GM19397 (cell line): ENCODE results near the gene EVPL.
"Not testable (repeated sequence)": the region's sequence is repeated elsewhere in the genome, so short reads cannot be mapped to it uniquely, and the experiment has no call there.

Source experiments
- ATAC-seq: cut with Tn5 transposase; IDR thresholded peaks from one replicate; pipeline ENCODE4 v1.9.1; 2021; ENCODE audit warnings: mild to moderate bottlenecking, moderate library complexity; ENCODE audit not compliant: unreplicated experiment

Gene EVPL

DNA sequence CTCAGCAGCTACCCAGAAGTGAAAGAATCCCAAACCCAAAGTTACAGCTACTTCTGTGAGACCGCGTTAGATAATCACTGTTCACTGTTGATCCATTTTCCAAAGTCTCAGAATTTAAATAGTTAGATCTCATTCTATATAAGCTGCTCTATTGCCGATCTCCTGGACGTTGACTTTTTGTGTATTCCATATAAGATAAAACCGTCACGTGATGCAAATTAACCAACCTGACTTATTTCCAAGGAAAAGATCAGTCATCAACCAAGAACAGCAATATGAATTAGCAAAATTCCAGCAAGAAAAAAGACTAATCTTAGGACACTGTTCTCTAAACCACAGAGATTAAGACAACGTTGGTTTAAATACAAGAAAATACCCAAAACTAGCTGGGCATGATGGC lies 56.5 kb downstream of the EVPL start:
- no peak for ATAC-seq

DNA sequence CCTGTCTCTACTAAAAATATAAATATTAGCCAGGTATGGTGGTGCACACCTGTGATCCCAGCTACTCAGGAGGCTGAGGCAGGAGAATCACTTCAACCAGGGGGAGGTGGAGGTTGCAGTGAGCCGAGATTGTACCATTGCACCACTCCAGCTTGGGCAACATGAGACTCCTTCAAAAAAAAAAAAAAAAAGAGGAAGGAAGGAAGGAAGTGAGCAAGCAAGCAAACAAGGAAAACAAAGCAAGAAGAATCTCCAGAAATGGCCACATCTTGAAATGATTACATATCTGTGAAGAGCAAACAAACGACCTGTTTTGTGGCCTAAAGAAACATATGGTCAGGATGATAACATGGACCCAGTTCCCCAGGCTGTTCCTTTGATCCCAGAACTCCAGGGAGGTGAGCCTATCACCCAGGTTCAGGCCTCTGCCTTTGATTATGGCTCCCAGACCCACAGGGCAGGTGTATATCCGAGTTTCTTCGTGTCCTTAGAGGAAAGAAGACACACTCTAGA lies 57.0 kb downstream of the EVPL start:
- no peak for ATAC-seq

GRCh38 chr17:75969044-75969443 lies 58.1 kb downstream of the EVPL start:
- ATAC-seq: not testable (repeated sequence)

- no peak for ATAC-seq
Measured at GRCh38 chr17:75965468-75965867, 61.6 kb downstream of the EVPL start.

DNA sequence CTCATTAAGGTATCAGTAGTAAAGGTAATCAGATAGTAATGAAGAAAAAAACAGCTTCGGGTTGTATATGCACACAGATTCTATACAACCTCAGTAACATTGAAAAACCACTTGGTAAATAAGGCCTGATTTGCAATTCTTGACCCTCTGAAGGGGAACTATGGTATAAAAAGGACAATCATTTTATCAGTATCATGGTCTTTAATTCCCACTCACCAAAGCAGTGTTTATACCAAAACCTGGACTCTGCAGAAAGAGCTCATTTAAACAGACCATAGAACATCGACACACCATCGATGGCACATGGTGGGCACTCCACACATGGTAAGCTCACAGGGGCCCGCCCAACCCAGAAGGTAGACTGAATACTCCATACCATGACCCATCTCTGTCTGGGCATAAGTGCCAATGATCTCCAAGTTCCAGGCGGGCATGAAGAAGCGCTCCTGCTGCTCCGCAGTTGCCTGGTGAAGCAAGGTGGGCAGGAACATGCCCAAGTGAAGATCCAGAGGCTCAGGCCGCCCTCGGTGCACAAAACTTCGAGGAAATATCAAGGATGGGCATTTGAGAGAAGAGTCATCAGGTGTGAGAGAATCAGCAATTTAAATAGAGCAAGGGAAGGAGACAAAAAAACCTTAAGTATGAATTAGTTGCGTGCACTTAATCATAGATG lies 67.1 kb downstream of the EVPL start:
- ATAC-seq: no peak

GRCh38 chr17:75959051-75959838 lies 67.9 kb downstream of the EVPL start:
- ATAC-seq: no peak
